ENCODE results near the gene COL5A1. TPM values are rescaled to one million over a fixed set of nuclear protein-coding genes. Genes with fewer than 3 reads are reported as not detected.

The COL5A1 gene
- total and polyA plus RNA-seq, 2 donors (not counting 1 experiment from before 2014, with no cell fraction given), result 72.8 to 109 TPM

GRCh38 chr9:134602547-134603362 lies 38.8 kb upstream of the COL5A1 start:
- Histone ChIP-seq H3K4me2 (ENCODE audit: extremely low read depth, insufficient read depth, low read length) (peak overlapping the region; percentile 57), H3K36me3 (ENCODE audit: control insufficient read depth, insufficient read depth, low read length) (no peaks in the 10 kb centered on the region), H2AFZ (ENCODE audit: low read length) (no peak overlapping the region), H4K20me1 (ENCODE audit: control insufficient read depth, extremely low read depth, insufficient read depth, low read length) (no peaks in the 10 kb centered on the region), H3K27ac (ENCODE audit: insufficient read depth, low read length) (peak overlapping the region; percentile 92), H3K27me3 (ENCODE audit: control insufficient read depth, insufficient read depth, low read length) (no peaks in the 10 kb centered on the region), H3K79me2 (ENCODE audit: control insufficient read depth, insufficient read depth, low read length) (no peaks in the 10 kb centered on the region), H3K4me1 (ENCODE audit: control insufficient read depth, extremely low read depth, insufficient read depth, low read length) (peaks cover 15% of the 10 kb centered on the region), H3K9me3 (ENCODE audit: control insufficient read depth, insufficient read depth, low read depth, low read length) (no peaks in the 10 kb centered on the region), H3K9ac (ENCODE audit: insufficient read depth, low read length) (peak overlapping the region; percentile 36), H3K4me3 (replicated peaks in 1 of 4; ENCODE audit: control extremely low read depth in 1 of 4, insufficient read depth in 1 of 4, low read depth in 3 of 4, low read length in 4 of 4) (no peak overlapping the region)
- DNase-seq (ENCODE audit: low read depth in 2 of 2), result peak; percentile 96 to 100
- no peak for TF ChIP-seq EZH2 (IDR thresholded peaks at IDR 0.05; ENCODE audit: low read length, missing control alignments)
- TF ChIP-seq, protein P1, sequence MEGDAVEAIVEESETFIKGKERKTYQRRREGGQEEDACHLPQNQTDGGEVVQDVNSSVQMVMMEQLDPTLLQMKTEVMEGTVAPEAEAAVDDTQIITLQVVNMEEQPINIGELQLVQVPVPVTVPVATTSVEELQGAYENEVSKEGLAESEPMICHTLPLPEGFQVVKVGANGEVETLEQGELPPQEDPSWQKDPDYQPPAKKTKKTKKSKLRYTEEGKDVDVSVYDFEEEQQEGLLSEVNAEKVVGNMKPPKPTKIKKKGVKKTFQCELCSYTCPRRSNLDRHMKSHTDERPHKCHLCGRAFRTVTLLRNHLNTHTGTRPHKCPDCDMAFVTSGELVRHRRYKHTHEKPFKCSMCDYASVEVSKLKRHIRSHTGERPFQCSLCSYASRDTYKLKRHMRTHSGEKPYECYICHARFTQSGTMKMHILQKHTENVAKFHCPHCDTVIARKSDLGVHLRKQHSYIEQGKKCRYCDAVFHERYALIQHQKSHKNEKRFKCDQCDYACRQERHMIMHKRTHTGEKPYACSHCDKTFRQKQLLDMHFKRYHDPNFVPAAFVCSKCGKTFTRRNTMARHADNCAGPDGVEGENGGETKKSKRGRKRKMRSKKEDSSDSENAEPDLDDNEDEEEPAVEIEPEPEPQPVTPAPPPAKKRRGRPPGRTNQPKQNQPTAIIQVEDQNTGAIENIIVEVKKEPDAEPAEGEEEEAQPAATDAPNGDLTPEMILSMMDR (conservative IDR thresholded peaks at IDR 0.05 in 1 of 2, IDR thresholded peaks at IDR 0.05 in 1 of 2; ENCODE audit: low read depth in 1 of 2, low read length in 2 of 2), result no peak

DNA sequence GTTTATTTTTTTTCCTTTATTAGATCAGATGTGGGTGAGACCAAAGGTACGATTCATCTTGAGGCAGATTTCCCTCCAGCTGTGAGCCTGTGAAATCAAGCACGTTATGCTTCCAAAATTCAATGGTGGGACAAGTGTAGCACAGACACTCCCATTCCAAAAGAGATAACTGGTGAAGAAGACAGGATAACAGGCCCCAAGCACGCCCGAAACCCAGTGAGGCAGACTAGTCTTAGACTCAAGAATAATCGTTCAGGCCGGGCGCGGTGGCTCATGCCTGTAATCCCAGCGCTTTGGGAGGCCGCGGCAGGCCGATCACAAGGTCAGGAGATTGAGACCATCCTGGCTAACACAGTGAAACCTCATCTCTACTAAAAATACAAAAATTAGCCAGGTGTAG lies 36.8 kb upstream of the COL5A1 start:
- no peak overlapping the region for H2AFZ ChIP-seq (ENCODE audit: low read length)
- no peak overlapping the region for H3K4me2 ChIP-seq (ENCODE audit: extremely low read depth, insufficient read depth, low read length)
- no peaks in the 10 kb centered on the region for H3K9me3 ChIP-seq (ENCODE audit: control insufficient read depth, insufficient read depth, low read depth, low read length)
- H3K27ac ChIP-seq (ENCODE audit: insufficient read depth, low read length), result no peak overlapping the region
- H3K79me2 ChIP-seq (ENCODE audit: control insufficient read depth, insufficient read depth, low read length), result no peaks in the 10 kb centered on the region
- H3K9ac ChIP-seq (ENCODE audit: insufficient read depth, low read length), result no peak overlapping the region
- no peak overlapping the region for H3K4me3 ChIP-seq (replicated peaks in 1 of 4; ENCODE audit: control extremely low read depth in 1 of 4, insufficient read depth in 1 of 4, low read depth in 3 of 4, low read length in 4 of 4)
- no peaks in the 10 kb centered on the region for H3K36me3 ChIP-seq (ENCODE audit: control insufficient read depth, insufficient read depth, low read length)
- no peak for TF ChIP-seq EZH2 (IDR thresholded peaks at IDR 0.05; ENCODE audit: low read length, missing control alignments)
- TF ChIP-seq, protein P1 (conservative IDR thresholded peaks at IDR 0.05 in 1 of 2, IDR thresholded peaks at IDR 0.05 in 1 of 2; ENCODE audit: low read depth in 1 of 2, low read length in 2 of 2), result no peak
- peaks cover 12% of the 10 kb centered on the region for H3K4me1 ChIP-seq (ENCODE audit: control insufficient read depth, extremely low read depth, insufficient read depth, low read length)
- H4K20me1 ChIP-seq (ENCODE audit: control insufficient read depth, extremely low read depth, insufficient read depth, low read length), result no peaks in the 10 kb centered on the region
- H3K27me3 ChIP-seq (ENCODE audit: control insufficient read depth, insufficient read depth, low read length), result no peaks in the 10 kb centered on the region
- DNase-seq (ENCODE audit: low read depth in 2 of 2), result no peak

DNA sequence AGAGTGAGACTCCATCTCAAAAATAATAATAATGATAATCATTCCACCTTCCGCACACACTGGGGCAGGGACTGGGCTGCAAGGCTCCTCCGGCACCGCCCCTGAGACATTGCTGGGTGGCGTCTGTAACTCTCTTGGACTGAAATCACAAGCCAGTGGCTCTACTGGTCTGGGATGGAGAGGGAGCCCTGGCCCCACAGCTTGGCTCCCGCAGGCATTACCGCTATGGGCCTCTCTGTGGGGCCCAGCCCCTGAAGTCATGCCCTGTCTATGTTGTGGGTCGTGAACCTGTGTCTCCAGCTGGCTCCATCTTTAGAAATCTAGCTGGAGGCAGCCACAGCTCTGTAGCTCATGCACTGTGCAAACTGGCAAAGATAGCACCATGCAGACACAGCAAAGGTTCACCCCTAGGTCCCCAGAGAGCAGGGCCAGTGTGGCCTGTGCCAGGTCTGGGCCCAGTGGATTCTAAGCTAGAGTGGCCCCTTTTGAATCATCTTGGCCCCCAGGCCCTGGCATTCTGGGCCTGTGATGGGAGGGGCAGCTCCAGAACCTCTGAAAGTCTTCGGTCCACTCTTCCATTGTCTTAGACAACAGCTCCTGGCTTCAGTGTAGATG lies 36.1 kb upstream of the COL5A1 start:
- DNase-seq (ENCODE audit: low read depth in 2 of 2), result no peak
- no peak overlapping the region for H3K4me3 ChIP-seq (replicated peaks in 1 of 4; ENCODE audit: control extremely low read depth in 1 of 4, insufficient read depth in 1 of 4, low read depth in 3 of 4, low read length in 4 of 4)
- no peaks in the 10 kb centered on the region for H3K36me3 ChIP-seq (ENCODE audit: control insufficient read depth, insufficient read depth, low read length)
- H3K4me1 ChIP-seq (ENCODE audit: control insufficient read depth, extremely low read depth, insufficient read depth, low read length), result peaks cover 12% of the 10 kb centered on the region
- H3K9ac ChIP-seq (ENCODE audit: insufficient read depth, low read length), result no peak overlapping the region
- H2AFZ ChIP-seq (ENCODE audit: low read length), result no peak overlapping the region
- no peak for TF ChIP-seq EZH2 (IDR thresholded peaks at IDR 0.05; ENCODE audit: low read length, missing control alignments)
- H3K9me3 ChIP-seq (ENCODE audit: control insufficient read depth, insufficient read depth, low read depth, low read length), result no peaks in the 10 kb centered on the region
- no peaks in the 10 kb centered on the region for H3K79me2 ChIP-seq (ENCODE audit: control insufficient read depth, insufficient read depth, low read length)
- H3K4me2 ChIP-seq (ENCODE audit: extremely low read depth, insufficient read depth, low read length), result no peak overlapping the region
- no peak overlapping the region for H3K27ac ChIP-seq (ENCODE audit: insufficient read depth, low read length)
- H3K27me3 ChIP-seq (ENCODE audit: control insufficient read depth, insufficient read depth, low read length), result no peaks in the 10 kb centered on the region
- H4K20me1 ChIP-seq (ENCODE audit: control insufficient read depth, extremely low read depth, insufficient read depth, low read length), result no peaks in the 10 kb centered on the region

All from fibroblast of lung (primary cell).